H1 (cell line): ENCODE measurements around the gene NEO1. TPM values are rescaled to one million over a fixed set of nuclear protein-coding genes. Genes with fewer than 3 reads are reported as not detected.

ENCODE experiments used
- CTCF ChIA-PET: fragments of 300-600 bp; sonication (Branson Sonifier 250); formaldehyde crosslinking; loops from one replicate; lab custom pipeline; 2021; ENCODE audit not compliant: partially characterized antibody; lab: Charles Lee
- POLR2A ChIA-PET: fragments of 300-600 bp; sonication (Branson Sonifier 250); formaldehyde crosslinking; loops from one replicate; lab custom pipeline; 2021; ENCODE audit warnings: inconsistent platforms; ENCODE audit not compliant: partially characterized antibody; lab: Charles Lee
- DNase-seq, 2 experiments: peaks; one replicate each; pipeline versions ENCODE4 v3.0.0 to v3.0.0-alpha.2; 2010 to 2022; ENCODE audit warnings: low spot score in 2 of 2, low read depth in 1 of 2, mixed read lengths in 1 of 2
- FAIRE-seq: peaks from 2 replicates; lab custom pipeline; 2011; peaks lifted over from hg19 to GRCh38; lab: Jason Lieb, UNC
- H2AFZ ChIP-seq: 2 replicates; pipeline ENCODE4 v1.8.1; 2012; ENCODE audit warnings: low read length, inconsistent platforms
- H2AK5ac ChIP-seq: 2 replicates; pipeline ENCODE4 v1.6.1; 2013; ENCODE audit warnings: low read depth, low read length
- H2BK120ac ChIP-seq: replicated peaks from 2 replicates; pipeline ENCODE3; 2013; ENCODE audit warnings: low read depth, low read length, inconsistent platforms
- H2BK12ac ChIP-seq: 2 replicates; pipeline ENCODE4 v1.6.1; 2013; ENCODE audit warnings: low read depth, low read length
- H2BK15ac ChIP-seq: 2 replicates; pipeline ENCODE4 v1.6.1; 2013; ENCODE audit warnings: low read length
- H2BK20ac ChIP-seq: 2 replicates; pipeline ENCODE4 v1.6.1; 2013; ENCODE audit warnings: low read length
- H2BK5ac ChIP-seq: 2 replicates; pipeline ENCODE4 v1.6.1; 2013; ENCODE audit warnings: low read depth, low read length
- H3K14ac ChIP-seq: 2 replicates; pipeline ENCODE4 v1.6.1; 2013; ENCODE audit warnings: inconsistent platforms; ENCODE audit not compliant: insufficient read length
- H3K18ac ChIP-seq: 2 replicates; pipeline ENCODE4 v1.6.1; 2013; ENCODE audit warnings: low read length; ENCODE audit errors: extremely low read depth
- H3K23ac ChIP-seq: 2 replicates; pipeline ENCODE4 v1.6.1; 2013; ENCODE audit warnings: inconsistent platforms; ENCODE audit not compliant: insufficient read length
- H3K23me2 ChIP-seq: 2 replicates; pipeline ENCODE4 v1.6.1; 2013; ENCODE audit warnings: low read depth, low read length
- H3K27ac ChIP-seq: 2 replicates; pipeline ENCODE4 v1.6.1; 2011; ENCODE audit warnings: low read depth, low read length, inconsistent platforms
- H3K27me3 ChIP-seq, 4 experiments: replicated peaks in 1 of 4; 1 replicate in 1 of 4; 2 replicates in 3 of 4; pipeline versions ENCODE4 v1.6.1 to v1.8.1; 2011 to 2013; ENCODE audit warnings: low read length in 3 of 4, mild to moderate bottlenecking in 3 of 4, inconsistent platforms in 2 of 4, mixed read lengths in 2 of 4, moderate library complexity in 1 of 4; ENCODE audit not compliant: control insufficient read depth in 3 of 4, insufficient read depth in 3 of 4; ENCODE audit errors: extremely low read depth in 1 of 4
- H3K36me3 ChIP-seq, 4 experiments: 2 replicates each; pipeline versions ENCODE4 v1.6.1 to v1.8.1; 2011 to 2013; ENCODE audit warnings: mild to moderate bottlenecking in 4 of 4, low read length in 3 of 4, moderate library complexity in 2 of 4, control low read depth in 1 of 4, inconsistent platforms in 1 of 4; ENCODE audit not compliant: insufficient read depth in 4 of 4, control insufficient read depth in 2 of 4
- H3K4ac ChIP-seq: replicated peaks from 2 replicates; pipeline ENCODE3; 2013; ENCODE audit warnings: low read length, low read depth, mixed read lengths, inconsistent platforms; ENCODE audit not compliant: insufficient read length
- H3K4me1 ChIP-seq, 4 experiments: replicated peaks in 1 of 4; 1 replicate in 1 of 4; 2 replicates in 3 of 4; pipeline versions ENCODE4 v1.6.1 to v1.8.1; 2011 to 2013; ENCODE audit warnings: low read length in 3 of 4, inconsistent platforms in 2 of 4, mixed read lengths in 1 of 4; ENCODE audit not compliant: insufficient read depth in 4 of 4, control insufficient read depth in 3 of 4
- H3K4me2 ChIP-seq, 2 experiments: 2 replicates each; pipeline versions ENCODE4 v1.6.1 to v1.8.1; 2011 to 2013; ENCODE audit warnings: low read depth in 2 of 2, low read length in 2 of 2, control low read depth in 1 of 2, inconsistent platforms in 1 of 2, mild to moderate bottlenecking in 1 of 2; ENCODE audit not compliant: insufficient read depth in 1 of 2
- H3K4me3 ChIP-seq, 4 experiments: fragments of 200-600, 300-600 bp in 1 of 4; sonication (generic), shearing (Covaris generic), sonication (Bioruptor Twin) in 1 of 4; 2 replicates each; pipeline versions ENCODE4 v1.5.1 to v1.8.1; 2011 to 2016; ENCODE audit warnings: low read length in 4 of 4, low read depth in 3 of 4, control low read depth in 2 of 4, inconsistent platforms in 2 of 4, mild to moderate bottlenecking in 2 of 4, mixed read lengths in 1 of 4, moderate library complexity in 1 of 4; ENCODE audit not compliant: insufficient read depth in 2 of 4; ENCODE audit errors: extremely low read depth in 1 of 4
- H3K56ac ChIP-seq: replicated peaks from 2 replicates; pipeline ENCODE3; 2013; ENCODE audit warnings: low read depth, mild to moderate bottlenecking, mixed read lengths, low read length, inconsistent platforms; ENCODE audit not compliant: insufficient read length
- H3K79me1 ChIP-seq: 2 replicates; pipeline ENCODE4 v1.6.1; 2013; ENCODE audit warnings: low read depth, low read length, control low read depth
- H3K79me2 ChIP-seq, 2 experiments: 2 replicates each; pipeline versions ENCODE4 v1.6.1 to v1.8.1; 2012 to 2013; ENCODE audit warnings: low read length in 2 of 2, mild to moderate bottlenecking in 2 of 2, inconsistent platforms in 1 of 2; ENCODE audit not compliant: insufficient read depth in 2 of 2, control insufficient read depth in 1 of 2
- H3K9ac ChIP-seq, 4 experiments: replicated peaks in 1 of 4; 1 replicate in 1 of 4; 2 replicates in 3 of 4; pipeline versions ENCODE4 v1.6.1 to v1.8.1; 2011 to 2013; ENCODE audit warnings: low read depth in 3 of 4, low read length in 3 of 4, control low read depth in 2 of 4, mild to moderate bottlenecking in 2 of 4, moderate library complexity in 2 of 4, inconsistent platforms in 1 of 4; ENCODE audit errors: extremely low read depth in 1 of 4
- H3K9me3 ChIP-seq, 2 experiments: 2 replicates each; pipeline versions ENCODE4 v1.6.1 to v1.8.1; 2012 to 2013; ENCODE audit warnings: mild to moderate bottlenecking in 2 of 2, moderate library complexity in 2 of 2, control low read depth in 1 of 2, inconsistent platforms in 1 of 2, low read depth in 1 of 2, low read length in 1 of 2, mixed read lengths in 1 of 2; ENCODE audit not compliant: insufficient read depth in 2 of 2
- H4K20me1 ChIP-seq, 2 experiments: replicated peaks in 1 of 2; 2 replicates each; pipeline versions ENCODE3 to v1.8.1; 2011 to 2013; ENCODE audit warnings: inconsistent platforms in 2 of 2, low read length in 2 of 2, mild to moderate bottlenecking in 1 of 2; ENCODE audit not compliant: insufficient read depth in 2 of 2, control insufficient read depth in 1 of 2
- H4K5ac ChIP-seq: 2 replicates; pipeline ENCODE4 v1.6.1; 2013; ENCODE audit warnings: low read length, low read depth, mixed read lengths, inconsistent platforms; ENCODE audit not compliant: insufficient read length
- H4K8ac ChIP-seq: 2 replicates; pipeline ENCODE4 v1.8.0; 2013; ENCODE audit warnings: mild to moderate bottlenecking, moderate library complexity, low read length, inconsistent platforms; ENCODE audit not compliant: insufficient read depth; ENCODE audit errors: extremely low read depth
- H4K91ac ChIP-seq: replicated peaks from 2 replicates; pipeline ENCODE3; 2013; ENCODE audit warnings: low read length, mixed read lengths, inconsistent platforms; ENCODE audit not compliant: insufficient read length
- WGBS, 2 experiments: shearing (Covaris generic) in 1 of 2; methylation state at CpG; one replicate each; pipeline versions ENCODE4 v1.1.6 to v1.1.7; 2013 to 2015; ENCODE audit warnings: low lambda C conversion rate in 2 of 2, mixed read lengths in 2 of 2, inconsistent platforms in 1 of 2, low coverage in 1 of 2, missing lambda C conversion rate in 1 of 2; ENCODE audit not compliant: insufficient replicate concordance in 2 of 2, insufficient coverage in 1 of 2, insufficient read length in 1 of 2; ENCODE audit errors: extremely low coverage in 1 of 2, missing lambda C conversion rate in 1 of 2; 5-methylcytosine and 5-hydroxymethylcytosine counted together
- polyA plus RNA-seq, 7 experiments: library from polyadenylated mRNA; depleted of rRNA in 3 of 7; stranded (reverse) in 5 of 7; unstranded in 2 of 7; fragments of >200 nt in 5 of 7; fragments of 200-250 nt in 2 of 7; gene quantifications; 1 replicate in 5 of 7; 2 replicates in 1 of 7; 4 replicates in 1 of 7; pipeline versions ENCODE4 v1.2.1 to v1.2.3, GENCODE V29; 2011 to 2013; ENCODE audit warnings: missing spikeins in 2 of 7, mixed read lengths in 2 of 7
- total RNA-seq: library from RNA; stranded (reverse); fragmentation: NEBNext Ultra II Directional; extraction: Animal tissue kit (Norgen Biotek cat#: 25700); gene quantifications from 2 replicates; pipeline ENCODE4 v1.2.1, GENCODE V29; 2021

The NEO1 gene
- total and polyA plus RNA-seq, 2 of the 8 experiments (the other 6 are each of a cell fraction or from before 2014, with no cell fraction given) = 36.0 to 51.0 TPM

DNA sequence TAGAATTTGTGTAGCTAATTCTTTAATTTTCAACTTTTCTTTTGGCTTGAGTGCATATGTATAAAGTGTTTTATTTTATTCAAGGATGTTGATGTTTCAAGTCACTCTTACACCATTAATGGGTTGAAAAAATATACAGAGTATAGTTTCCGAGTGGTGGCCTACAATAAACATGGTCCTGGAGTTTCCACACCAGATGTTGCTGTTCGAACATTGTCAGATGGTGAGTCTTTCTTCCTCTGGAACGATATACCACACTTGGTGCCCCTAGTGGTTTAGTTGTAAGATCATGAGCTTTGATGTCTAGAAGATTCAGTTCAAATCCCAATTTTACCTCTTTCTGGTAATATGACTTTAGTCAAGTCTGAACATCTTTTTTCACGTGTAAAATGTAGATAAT is 197.2 kb downstream of the NEO1 start:
- H3K4me3 ChIP-seq = no peak overlapping the region
- no peak overlapping the region for H3K4ac ChIP-seq
- peaks cover 3 to 14% (median 4%) of the 10 kb centered on the region in 4 experiments; a peak in 7 of 8 replicates for H3K36me3 ChIP-seq

More for the DNA sequence above, 197.2 kb downstream of the NEO1 start:
- no peak overlapping the region for H2BK120ac ChIP-seq
- FAIRE-seq = no peak
- H3K27me3 ChIP-seq = no peaks in the 10 kb centered on the region
- no peak overlapping the region for H3K9ac ChIP-seq
- H4K8ac ChIP-seq = no peak overlapping the region
- H3K14ac ChIP-seq = no peak overlapping the region
- H3K79me1 ChIP-seq = no peaks in the 10 kb centered on the region
- H3K9me3 ChIP-seq = no peaks in the 10 kb centered on the region
- no peak overlapping the region for H3K56ac ChIP-seq
- no peaks in the 10 kb centered on the region for H3K79me2 ChIP-seq
- H4K20me1 ChIP-seq = peaks cover 0 to 5% of the 10 kb centered on the region in 2 experiments
- no peak overlapping the region for H3K4me2 ChIP-seq
- H3K18ac ChIP-seq = no peak overlapping the region
- H3K4me1 ChIP-seq = no peaks in the 10 kb centered on the region
- no peak overlapping the region for H3K23ac ChIP-seq
- no peak overlapping the region for H2BK15ac ChIP-seq
- no peak for DNase-seq
- no peak overlapping the region for H2BK20ac ChIP-seq
- H2BK5ac ChIP-seq = no peak overlapping the region
- H3K23me2 ChIP-seq = no peaks in the 10 kb centered on the region
- WGBS, 2 experiments = 90% methylated on average over 4 of the region's 4 CpGs; no CpG with 5 or more reads in 1 of the 2 experiments
- ChIA-PET CTCF (interaction anchor here (1.0 to 9.2 kb wide), 7 partner anchors 8 to 39 kb away, joined by 3 to 71 read pairs (median 4); no protein-coding TSS in a partner anchor), POLR2A (interaction anchor here (1.0 kb wide), 1 partner anchor 513 kb away, joined by 3 read pairs; no protein-coding TSS in a partner anchor)
- H2AFZ ChIP-seq = no peak overlapping the region
- H4K91ac ChIP-seq = no peak overlapping the region
- no peak overlapping the region for H4K5ac ChIP-seq
- no peak overlapping the region for H2AK5ac ChIP-seq
- no peak overlapping the region for H3K27ac ChIP-seq
- no peak overlapping the region for H2BK12ac ChIP-seq
